GM23338 (cell line): ENCODE data around the gene CLPTM1L. TPM values are rescaled to one million over a fixed set of nuclear protein-coding genes. Genes with fewer than 3 reads are reported as not detected.

Experiments
- ATAC-seq: fragments of 200-7000 bp; cut with Tn5 transposase; 3 replicates; pipeline ENCODE4 v1.9.1; 2020
- DNase-seq: peaks from one replicate; pipeline ENCODE4 v3.0.0-alpha.2; 2015; ENCODE audit warnings: low spot score
- H2AFZ ChIP-seq: fragments of 200-600 bp; sonication (generic); 2 replicates; pipeline ENCODE4 v1.8.0; 2016; ENCODE audit warnings: antibody characterized with exemption, mild to moderate bottlenecking, moderate library complexity
- H3F3A ChIP-seq: fragments of 200-600 bp; sonication (generic); replicated peaks from 2 replicates; pipeline ENCODE4 v1.8.0; 2017; ENCODE audit warnings: antibody characterized with exemption, mixed run types, low read depth
- H3K27ac ChIP-seq: fragments of 200-600 bp; sonication (generic); 2 replicates; pipeline ENCODE4 v1.6.1; 2016; ENCODE audit warnings: low read depth
- H3K27me3 ChIP-seq: fragments of 200-600 bp; sonication (generic); 2 replicates; pipeline ENCODE4 v1.8.0; 2016; ENCODE audit warnings: mild to moderate bottlenecking, mixed run types, moderate library complexity; ENCODE audit not compliant: insufficient read depth
- H3K36me3 ChIP-seq: fragments of 200-600 bp; sonication (generic); 2 replicates; pipeline ENCODE4 v1.8.0; 2016; ENCODE audit warnings: mild to moderate bottlenecking; ENCODE audit not compliant: insufficient read depth
- H3K4me1 ChIP-seq: fragments of 200-600 bp; sonication (generic); 2 replicates; pipeline ENCODE4 v1.8.0; 2016; ENCODE audit warnings: mild to moderate bottlenecking, moderate library complexity; ENCODE audit not compliant: insufficient read depth
- H3K4me2 ChIP-seq: fragments of 200-600 bp; sonication (generic); 2 replicates; pipeline ENCODE4 v1.7.1; 2017; ENCODE audit warnings: mixed run types
- H3K4me3 ChIP-seq: fragments of 200-600 bp; sonication (generic); 2 replicates; pipeline ENCODE4 v1.6.1; 2016; ENCODE audit warnings: mixed run types
- H3K79me2 ChIP-seq: fragments of 200-600 bp; sonication (generic); replicated peaks from 2 replicates; pipeline ENCODE4 v1.8.0; 2017; ENCODE audit warnings: mild to moderate bottlenecking; ENCODE audit not compliant: insufficient read depth
- H3K9me2 ChIP-seq: fragments of 200-600 bp; sonication (generic); 2 replicates; pipeline ENCODE4 v1.8.0; 2017; ENCODE audit not compliant: insufficient read depth
- H4K20me1 ChIP-seq: fragments of 200-600 bp; sonication (generic); replicated peaks from 2 replicates; pipeline ENCODE4 v1.8.0; 2017; ENCODE audit warnings: mild to moderate bottlenecking; ENCODE audit not compliant: insufficient read depth
- H3K27ac Mint-ChIP-seq: 2 replicates; pipeline ENCODE4 v1.8.0; 2020; ENCODE audit warnings: inconsistent platforms, mild to moderate bottlenecking, moderate library complexity, mixed read lengths
- H3K27me3 Mint-ChIP-seq: 3 replicates; pipeline ENCODE4 v1.8.0; 2022; ENCODE audit warnings: low read depth, mild to moderate bottlenecking, moderate library complexity, mixed read lengths, inconsistent platforms; ENCODE audit not compliant: insufficient read depth, poor library complexity
- H3K36me3 Mint-ChIP-seq: 3 replicates; pipeline ENCODE4 v1.8.0; 2021; ENCODE audit warnings: low read depth, mild to moderate bottlenecking, inconsistent platforms, moderate library complexity, mixed read lengths
- H3K4me1 Mint-ChIP-seq: 3 replicates; pipeline ENCODE4 v1.8.0; 2020; ENCODE audit warnings: mild to moderate bottlenecking, inconsistent platforms, mixed read lengths
- H3K4me3 Mint-ChIP-seq: 3 replicates; pipeline ENCODE4 v1.8.0; 2021; ENCODE audit warnings: moderate library complexity, mild to moderate bottlenecking, inconsistent platforms, mixed read lengths
- H3K9me3 Mint-ChIP-seq: 3 replicates; pipeline ENCODE4 v1.8.0; 2020; ENCODE audit warnings: moderate library complexity, mild to moderate bottlenecking, inconsistent platforms, mixed read lengths
- CTCF ChIP-seq, 2 experiments: fragments of 200-600 bp in 1 of 2; sonication (generic) in 1 of 2; conservative IDR thresholded peaks; 2 replicates each; pipeline versions ENCODE4 v1.5.1 to v1.6.1; 2016 to 2017; ENCODE audit warnings: antibody characterized with exemption in 2 of 2, low read depth in 2 of 2, mild to moderate bottlenecking in 2 of 2, moderate library complexity in 1 of 2
- JUNB ChIP-seq: IDR thresholded peaks from one replicate; pipeline ENCODE4 v1.6.1; 2016; ENCODE audit warnings: antibody characterized with exemption; ENCODE audit not compliant: unreplicated experiment
- NANOG ChIP-seq: IDR thresholded peaks from 2 replicates; pipeline ENCODE4 v1.6.1; 2016; ENCODE audit warnings: antibody characterized with exemption, borderline replicate concordance
- ZNF114 ChIP-seq: fragments of 250-450 bp; sonication (Bioruptor Pico); IDR thresholded peaks from 2 replicates; pipeline ENCODE4 v1.5.0; 2020; ENCODE audit warnings: mild to moderate bottlenecking, moderate library complexity
- ZNF462 ChIP-seq: fragments of 250-450 bp; sonication (Bioruptor Pico); IDR thresholded peaks from 2 replicates; pipeline ENCODE4 v1.5.0; 2020; ENCODE audit warnings: mild to moderate bottlenecking, moderate library complexity
- polyA plus RNA-seq: library from polyadenylated mRNA; unstranded; fragments of >200 nt; fragmentation: Nextera tagmentation; extraction: Ambion mirVana; gene quantifications from 2 replicates; pipeline ENCODE4 v1.2.1, GENCODE V29; 2016
- total RNA-seq: library from RNA; depleted of rRNA; stranded (reverse); fragments of >200 nt; shearing (Covaris generic); gene quantifications from 2 replicates; pipeline ENCODE4 v1.2.3, GENCODE V29; 2014

Gene CLPTM1L
- total and polyA plus RNA-seq, 2 experiments from 2014 or later: 39.9 to 110 TPM

GRCh38 chr5:1349246-1349645, 4.3 kb upstream of the CLPTM1L start:
- TF ChIP-seq JUNB: no peak
- TF ChIP-seq CTCF (conservative IDR thresholded peaks at IDR 0.05; ENCODE audit: low read depth in 2 of 2): peak in 1 of 2 experiments; percentile 41; a peak in 2 of 4 replicates
- no peak for TF ChIP-seq ZNF462 (CRISPR knock-in tag)
- no peak for TF ChIP-seq NANOG
- H3K79me2 ChIP-seq: peaks cover 2% of the 10 kb centered on the region
- H3K4me2 ChIP-seq: no peak overlapping the region
- Mint-ChIP-seq H3K9me3 (no peaks in the 10 kb centered on the region; the same call in 2 of the 3 replicates), H3K4me3 (no peak overlapping the region), H3K27ac (no peak overlapping the region), H3K4me1 (peaks cover 8% of the 10 kb centered on the region), H3K27me3 (peaks cover 3% of the 10 kb centered on the region), H3K36me3 (peaks cover under 1% of the 10 kb centered on the region; the same call in 2 of the 3 replicates)
- peaks cover 5% of the 10 kb centered on the region; the same call in 1 of the 2 replicates for H3K4me1 ChIP-seq
- ATAC-seq (no peak), DNase-seq (no peak)
- no peaks in the 10 kb centered on the region for H3F3A ChIP-seq
- H2AFZ ChIP-seq: no peak overlapping the region
- no peak overlapping the region for H3K27ac ChIP-seq
- H3K36me3 ChIP-seq: no peaks in the 10 kb centered on the region
- no peaks in the 10 kb centered on the region for H3K9me2 ChIP-seq
- H4K20me1 ChIP-seq: no peaks in the 10 kb centered on the region; the same call in 1 of the 2 replicates
- H3K27me3 ChIP-seq: no peaks in the 10 kb centered on the region
- no peak overlapping the region for H3K4me3 ChIP-seq

- Histone ChIP-seq H3K4me3 (no peak overlapping the region), H2AFZ (no peak overlapping the region), H3K27ac (no peak overlapping the region), H3K4me1 (peaks cover 8% of the 10 kb centered on the region), H3F3A (no peaks in the 10 kb centered on the region), H3K4me2 (no peak overlapping the region), H3K9me2 (no peaks in the 10 kb centered on the region), H3K36me3 (no peaks in the 10 kb centered on the region), H3K79me2 (peaks cover 5% of the 10 kb centered on the region), H4K20me1 (no peaks in the 10 kb centered on the region; the same call in 1 of the 2 replicates), H3K27me3 (no peaks in the 10 kb centered on the region)
- peaks cover 11% of the 10 kb centered on the region for H3K4me1 Mint-ChIP-seq
- no peaks in the 10 kb centered on the region; the same call in 2 of the 3 replicates for H3K9me3 Mint-ChIP-seq
- peaks cover 3% of the 10 kb centered on the region for H3K27me3 Mint-ChIP-seq
- no peak overlapping the region for H3K27ac Mint-ChIP-seq
- H3K36me3 Mint-ChIP-seq: peaks cover 4% of the 10 kb centered on the region
- no peak overlapping the region for H3K4me3 Mint-ChIP-seq
- ATAC-seq (peak; percentile 6; the same call in 1 of the 3 replicates), DNase-seq (peak; percentile 37)
- TF ChIP-seq ZNF114 (CRISPR knock-in tag) (no peak), CTCF (conservative IDR thresholded peaks at IDR 0.05; ENCODE audit: low read depth in 2 of 2) (peak; percentile 20 to 49; a peak in 2 of 4 replicates)
Measured at GRCh38 chr5:1348986-1349245, 4.0 kb upstream of the CLPTM1L start.
